C1 segment of cervical spinal cord (tissue), 14 donors: Measurements from ENCODE around the gene ZNF808.
A peak's percentile ranks its signal among the peaks of the same experiment; 100 is the strongest.
"Not testable (repeated sequence)": the region's sequence is repeated elsewhere in the genome, so short reads cannot be mapped to it uniquely, and the experiment has no call there.

Source experiments
- DNase-seq, 14 donors: peaks; one replicate each; lab custom pipeline; 2025; lab: John Stamatoyannopoulos, UW

ZNF808 gene

DNA sequence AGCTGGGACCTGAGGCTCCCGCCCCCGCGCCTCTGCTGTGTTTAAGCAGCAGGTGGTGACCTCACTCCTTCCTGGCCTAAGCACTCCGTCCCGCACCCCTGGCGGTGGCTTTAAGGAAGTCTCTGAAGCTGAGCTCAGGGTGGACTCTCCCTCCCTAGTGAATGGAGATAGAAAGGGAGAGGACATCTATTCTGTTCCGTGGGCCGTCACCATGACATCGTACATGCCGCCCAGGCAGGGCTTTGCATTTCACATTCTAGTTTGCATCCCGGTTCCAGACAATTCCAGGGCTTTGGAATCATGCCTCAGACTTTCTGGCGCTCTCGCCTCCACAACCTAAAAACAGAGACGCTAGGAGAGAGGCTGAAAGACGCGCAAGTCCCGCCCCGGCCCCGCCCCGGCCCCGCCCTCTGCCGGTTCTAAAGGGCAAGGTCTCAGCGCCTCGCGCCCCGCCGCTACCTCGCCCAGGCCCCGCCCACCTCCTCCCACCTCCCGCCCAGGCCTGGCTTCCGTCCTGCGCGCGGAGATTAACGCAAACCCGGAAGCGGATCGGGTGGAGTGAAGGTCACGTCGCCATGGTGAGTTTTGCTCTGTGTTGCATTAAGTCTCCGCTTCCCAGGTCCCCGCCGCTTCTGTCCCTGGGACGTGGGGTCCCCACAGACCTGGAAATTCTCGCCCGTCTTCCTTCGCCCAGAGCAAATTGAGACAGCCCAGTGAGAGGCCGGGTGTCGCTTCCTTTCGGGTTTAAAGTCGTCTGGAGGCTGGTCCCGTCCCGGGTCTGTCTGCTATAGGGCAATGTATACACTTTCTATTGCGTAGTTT, at the start of gene ZNF808:
TSS of gene ZNF808 (plus strand) at position 535 of the 822 bp plus-strand sequence. CDS start 15,617 bp downstream, outside the sequence.
- DNase-seq, result peak; percentile 54 to 97 (median 82)

DNA sequence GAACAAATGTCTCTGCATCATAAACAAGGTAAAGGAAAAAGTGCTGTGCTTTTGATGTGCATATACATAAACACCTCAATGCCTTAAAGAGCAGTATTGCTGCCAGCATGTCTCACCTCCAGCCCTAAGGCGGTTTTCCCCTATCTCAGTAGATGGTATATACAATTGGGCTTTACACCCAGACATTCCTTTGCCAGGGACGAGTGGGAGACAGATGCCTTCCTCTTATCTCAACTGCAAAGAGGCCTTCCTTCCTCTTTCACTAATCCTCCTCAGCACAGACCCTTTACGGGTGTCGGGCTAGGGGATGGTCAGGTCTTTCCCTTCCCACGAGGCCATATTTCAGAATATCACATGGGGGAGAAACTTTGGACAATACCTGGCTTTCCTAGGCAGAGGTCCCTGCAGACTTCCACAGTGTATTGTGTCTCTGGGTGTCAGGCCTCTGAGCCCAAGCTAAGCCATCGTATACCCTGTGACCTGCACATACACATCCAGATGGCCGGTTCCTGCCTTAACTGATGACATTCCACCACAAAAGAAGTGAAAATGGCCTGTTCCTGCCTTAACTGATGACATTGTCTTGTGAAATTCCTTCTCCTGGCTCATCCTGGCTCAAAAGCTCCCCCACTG, 43.2 kb upstream of the ZNF808 start:
- DNase-seq, result not testable (repeated sequence)

DNA sequence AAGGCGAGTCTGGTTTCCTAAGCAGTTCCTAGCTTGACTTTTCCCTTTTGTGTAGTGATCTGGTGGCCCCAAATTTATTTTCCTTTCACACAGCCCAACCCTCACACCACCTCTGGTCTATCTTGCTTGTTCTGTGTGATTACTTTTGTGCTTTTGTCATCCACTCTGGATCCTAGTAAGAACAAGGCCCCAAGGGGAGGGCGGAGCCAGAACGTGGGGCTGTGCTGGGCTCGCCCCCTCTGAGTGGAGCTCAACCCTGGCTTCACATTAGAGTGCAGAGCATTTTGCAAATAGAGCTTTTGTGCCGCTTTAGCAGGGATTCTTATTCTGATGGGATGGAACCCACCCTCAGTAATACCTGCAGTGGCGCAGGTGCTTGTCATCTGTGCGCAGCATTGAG, 42.4 kb upstream of the ZNF808 start:
- DNase-seq, result not testable (repeated sequence)

DNA sequence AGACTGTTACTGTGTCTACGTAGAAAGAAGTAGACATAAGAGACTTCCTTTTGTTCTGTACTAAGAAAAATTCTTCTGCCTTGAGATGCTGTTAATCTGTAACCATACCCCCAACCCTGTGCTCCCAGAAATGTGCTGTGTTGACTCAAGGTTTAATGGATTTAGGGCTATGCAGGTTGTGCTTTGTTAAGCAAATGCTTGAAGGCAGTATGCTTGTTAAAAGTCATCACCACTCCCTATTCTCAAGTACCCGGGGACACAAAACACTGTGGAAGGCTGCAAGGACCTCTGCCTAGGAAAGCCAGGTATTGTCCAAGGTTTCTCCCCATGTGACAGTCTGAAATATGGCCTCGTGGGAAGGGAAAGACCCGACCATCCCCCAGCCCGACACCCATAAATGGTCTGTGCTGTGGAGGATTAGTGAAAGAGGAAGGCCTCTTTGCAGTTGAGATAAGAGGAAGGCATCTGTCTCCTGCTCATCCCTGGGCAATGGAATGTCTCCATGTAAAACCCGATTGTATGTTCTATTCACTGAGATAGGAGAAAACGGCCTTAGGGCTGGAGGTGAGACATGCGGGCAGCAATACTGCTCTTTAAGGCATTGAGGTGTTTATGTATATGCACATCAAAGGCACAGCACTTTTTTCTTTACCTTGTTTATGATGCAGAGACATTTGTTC, 41.8 kb upstream of the ZNF808 start:
- DNase-seq, result not testable (repeated sequence)

DNA sequence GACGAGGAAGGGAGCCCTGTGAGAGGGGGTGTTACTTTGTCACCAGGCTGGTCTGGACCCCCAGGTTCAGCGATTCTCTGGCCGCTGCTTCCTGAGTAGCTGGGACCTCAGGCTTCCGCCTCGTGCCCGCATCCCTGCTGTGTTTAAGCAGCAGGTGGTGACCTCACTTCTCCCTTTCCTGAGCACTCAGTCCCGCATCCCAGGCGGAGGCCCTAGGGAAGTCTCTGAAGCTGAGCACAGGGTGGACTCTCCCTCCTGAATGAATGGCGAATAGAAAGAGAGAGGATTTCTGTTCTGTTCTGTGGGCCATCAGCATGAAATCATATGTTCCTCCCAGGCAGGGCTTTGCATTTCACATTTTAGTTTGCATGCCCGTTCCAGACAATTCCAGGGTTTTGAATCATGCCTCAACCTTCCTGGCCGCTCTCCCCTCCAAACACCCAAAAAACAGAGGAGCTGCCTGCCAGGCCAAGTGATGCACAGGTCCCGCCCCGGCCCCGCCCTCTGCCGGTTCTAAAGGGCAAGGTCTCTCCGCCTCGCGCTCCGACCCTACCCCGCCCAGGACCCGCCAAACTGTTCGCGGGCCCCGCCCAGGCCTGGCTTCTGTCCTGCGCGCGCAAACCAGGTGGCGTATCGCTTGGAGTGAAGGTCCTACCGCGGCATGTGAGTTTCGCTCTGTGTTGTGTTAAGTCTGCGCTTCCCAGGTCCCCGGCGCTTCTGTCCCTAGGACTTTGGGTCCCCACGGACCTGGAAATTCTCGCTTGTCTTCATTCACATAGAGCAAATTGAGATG, 35.1 kb upstream of the ZNF808 start:
- no peak for DNase-seq

DNA sequence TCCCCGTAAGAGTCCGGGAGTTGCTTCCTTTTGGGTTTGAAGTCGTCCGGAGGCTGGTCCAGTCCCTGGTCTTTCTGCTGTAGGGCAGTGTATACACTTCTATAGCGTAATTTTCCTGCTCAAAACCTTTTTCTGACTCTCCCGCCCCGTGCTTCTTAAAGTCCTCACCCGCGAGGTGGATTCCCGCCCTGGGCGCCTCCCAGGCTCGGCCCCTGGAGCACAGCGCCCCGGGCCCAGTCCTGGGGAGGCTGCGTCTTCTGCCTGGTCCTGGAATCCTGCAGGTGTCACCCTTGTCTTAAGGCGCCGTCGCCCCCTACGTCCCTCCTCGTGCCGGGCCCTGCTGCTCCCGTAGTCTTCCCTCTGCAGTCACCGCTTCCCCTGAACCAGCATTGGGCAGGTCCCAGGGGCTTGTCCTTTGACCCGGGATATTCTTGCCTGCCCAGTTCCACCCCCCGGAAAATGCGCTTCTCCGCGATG, 34.4 kb upstream of the ZNF808 start:
- no peak for DNase-seq

DNA sequence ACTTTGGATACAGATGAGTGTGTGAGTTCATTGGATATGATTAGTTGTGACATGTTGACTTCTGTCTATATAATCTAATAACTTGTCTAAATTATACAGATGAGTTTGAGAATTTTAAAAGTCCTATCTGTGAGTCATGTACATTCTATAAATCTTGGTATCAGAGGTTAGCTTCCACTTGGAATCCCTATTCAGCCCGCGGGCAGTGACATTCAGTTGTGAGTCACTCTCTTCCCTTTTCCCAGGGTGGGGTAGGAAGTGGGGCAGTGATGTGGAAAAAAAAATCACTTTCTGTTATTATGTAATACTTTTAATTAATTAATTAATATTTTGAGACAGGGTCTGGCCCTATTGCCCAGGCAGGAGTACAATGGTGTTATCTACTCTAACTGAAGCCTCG, 33.0 kb upstream of the ZNF808 start:
- DNase-seq, result no peak

DNA sequence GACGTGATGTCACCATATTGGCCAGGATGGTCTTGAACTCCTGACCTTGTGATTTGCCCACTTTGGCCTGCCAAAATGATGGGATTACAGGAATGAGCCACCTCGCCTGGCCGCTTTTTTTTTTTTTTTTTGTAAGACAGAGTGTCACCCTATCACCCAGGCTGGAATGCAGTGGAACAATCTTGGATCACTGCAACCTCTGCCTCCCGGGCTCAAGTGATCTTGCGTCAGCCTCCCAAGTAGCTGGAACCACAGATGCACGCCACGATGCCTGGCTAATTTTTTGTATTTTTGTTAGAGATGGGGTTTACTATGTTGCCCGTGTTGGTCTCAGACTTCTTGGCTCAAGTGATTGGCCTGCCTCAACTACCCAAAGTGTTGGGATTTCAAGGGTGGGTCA, 28.9 kb upstream of the ZNF808 start:
- no peak for DNase-seq

DNA sequence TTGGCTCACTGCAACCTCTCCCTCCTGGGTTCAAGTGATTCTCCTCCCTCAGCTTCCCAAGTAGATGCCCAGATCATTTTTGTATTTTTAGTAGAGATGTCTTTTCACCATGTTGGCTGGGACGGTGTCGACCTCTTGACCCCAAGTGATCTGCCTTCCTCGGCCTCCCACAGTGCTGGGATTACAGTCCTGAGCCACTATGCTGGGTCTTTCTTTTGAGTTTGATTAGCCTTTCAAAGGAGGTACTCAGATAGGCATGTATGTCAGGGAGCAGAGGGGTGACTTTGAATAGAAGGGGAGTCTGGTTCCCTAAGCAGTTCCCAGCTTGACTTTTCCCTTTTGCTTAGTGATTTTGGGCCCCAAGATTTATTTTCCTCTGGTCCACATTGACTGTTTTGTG, 27.0 kb upstream of the ZNF808 start:
- DNase-seq, result not testable (repeated sequence)

DNA sequence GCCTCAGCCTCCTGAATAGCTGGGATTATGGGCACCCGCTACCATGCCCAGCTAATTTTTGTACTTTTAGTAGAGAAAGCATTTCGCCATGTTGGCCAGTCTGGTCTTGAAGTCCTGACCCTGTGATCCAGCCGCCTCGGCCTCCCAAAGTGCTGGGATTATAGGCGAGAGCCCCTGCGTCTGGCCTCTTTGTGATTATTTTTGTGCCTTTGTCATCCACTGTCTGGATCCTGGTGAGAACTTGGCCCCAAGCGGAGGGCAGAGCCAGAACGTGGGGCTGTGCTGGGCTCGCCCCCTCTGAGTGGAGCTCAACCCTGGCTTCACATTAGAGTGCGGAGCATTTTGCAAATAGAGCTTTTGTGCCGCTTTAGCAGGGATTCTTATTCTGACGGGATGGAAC, 26.5 kb upstream of the ZNF808 start:
- DNase-seq, result not testable (repeated sequence)

DNA sequence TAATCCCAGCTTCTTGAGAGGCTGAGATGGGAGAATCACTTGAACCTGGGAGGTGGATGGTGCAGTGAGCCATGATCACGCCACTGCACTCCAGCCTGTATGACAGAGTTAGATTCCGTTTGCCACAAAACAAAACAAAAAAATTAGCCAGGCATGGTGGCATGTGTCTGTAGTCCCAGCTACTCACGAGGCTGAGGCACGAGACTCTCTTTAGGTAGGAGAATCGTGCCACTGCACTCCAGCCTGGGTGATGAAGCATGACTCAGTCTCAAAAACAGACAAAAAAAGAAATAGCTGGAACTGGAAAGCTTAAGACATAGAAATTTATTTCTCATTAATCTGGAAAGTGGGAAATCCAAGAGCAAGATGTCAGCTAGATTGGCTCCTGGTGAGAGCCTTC, 20.2 kb upstream of the ZNF808 start:
- DNase-seq, result no peak

DNA sequence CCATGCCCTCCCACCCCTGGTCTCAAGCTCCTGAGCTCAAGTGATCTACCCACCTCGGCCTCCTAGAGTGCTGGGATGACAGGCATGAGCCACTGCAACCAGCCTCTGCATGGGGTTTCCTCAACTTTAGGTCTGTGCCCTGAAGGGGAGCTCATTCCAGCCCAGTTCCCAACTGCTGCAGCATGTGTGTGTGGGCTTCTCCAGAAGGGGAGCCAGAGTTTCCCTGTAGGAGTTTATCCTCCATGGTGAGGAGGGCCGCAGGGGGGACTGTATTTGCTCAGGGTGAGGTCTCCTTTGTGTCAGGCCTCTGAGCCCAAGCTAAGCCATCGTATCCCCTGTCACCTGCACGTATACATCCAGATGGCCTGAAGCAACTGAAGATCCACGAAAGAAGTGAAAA, 11.3 kb upstream of the ZNF808 start:
- no peak for DNase-seq

DNA sequence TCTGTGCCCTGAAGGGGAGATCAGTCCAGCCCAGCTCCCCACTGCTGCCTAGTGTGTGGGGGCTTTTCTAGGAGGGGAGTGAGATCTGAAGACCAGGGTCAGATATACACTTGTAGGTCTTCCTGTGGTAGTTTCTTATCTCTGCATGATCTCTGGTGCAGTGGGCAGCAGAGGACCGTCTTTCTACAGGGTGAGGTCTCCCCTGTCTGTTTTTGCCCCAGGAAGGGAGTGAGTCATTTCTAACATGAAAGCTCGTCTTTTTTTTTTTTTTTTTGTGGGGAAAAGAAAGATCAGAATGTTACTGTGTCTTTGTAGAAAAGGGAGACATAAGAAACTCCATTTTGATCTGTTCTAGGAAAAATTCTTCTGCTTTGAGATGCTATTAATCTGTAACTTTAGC, 8.8 kb upstream of the ZNF808 start:
- DNase-seq, result no peak

DNA sequence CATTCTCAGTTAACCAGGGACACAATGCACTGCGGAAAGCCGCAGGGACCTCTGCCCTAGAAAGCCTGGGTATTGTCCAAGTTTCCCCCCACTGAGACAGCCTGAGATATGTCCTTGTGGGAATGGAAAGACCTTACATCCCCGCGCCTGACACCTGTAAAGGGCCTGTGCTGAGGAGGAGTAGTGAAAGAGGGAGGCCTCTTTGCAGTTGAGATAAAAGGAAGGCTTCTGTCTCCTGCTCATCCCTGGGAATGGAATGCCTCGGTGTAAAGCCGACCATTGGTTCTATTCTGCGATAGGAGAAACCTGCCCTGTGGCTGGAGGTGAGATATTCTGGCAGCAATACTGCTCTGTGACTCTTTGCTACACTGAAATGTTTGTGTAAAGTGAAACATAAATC, 8.3 kb upstream of the ZNF808 start:
- not testable (repeated sequence) for DNase-seq

DNA sequence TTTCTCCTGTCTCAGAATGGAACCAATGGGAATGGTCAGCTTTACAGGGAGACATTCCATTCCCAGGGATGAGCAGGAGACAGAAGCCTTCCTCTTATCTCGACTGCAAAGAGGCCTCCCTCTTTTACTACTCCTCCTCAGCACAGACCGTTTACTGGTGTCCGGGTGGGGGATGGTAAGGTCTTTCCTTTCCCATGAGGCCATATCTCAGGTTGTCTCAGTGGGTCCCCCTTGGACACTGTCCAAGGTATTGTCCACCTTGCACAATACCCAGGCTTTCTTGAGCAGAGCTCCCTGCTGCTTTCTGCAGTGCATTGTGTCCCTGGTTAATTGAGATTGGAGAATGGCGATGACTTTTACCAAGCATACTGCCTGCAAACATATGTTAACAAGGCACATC, 7.5 kb upstream of the ZNF808 start:
- no peak for DNase-seq

DNA sequence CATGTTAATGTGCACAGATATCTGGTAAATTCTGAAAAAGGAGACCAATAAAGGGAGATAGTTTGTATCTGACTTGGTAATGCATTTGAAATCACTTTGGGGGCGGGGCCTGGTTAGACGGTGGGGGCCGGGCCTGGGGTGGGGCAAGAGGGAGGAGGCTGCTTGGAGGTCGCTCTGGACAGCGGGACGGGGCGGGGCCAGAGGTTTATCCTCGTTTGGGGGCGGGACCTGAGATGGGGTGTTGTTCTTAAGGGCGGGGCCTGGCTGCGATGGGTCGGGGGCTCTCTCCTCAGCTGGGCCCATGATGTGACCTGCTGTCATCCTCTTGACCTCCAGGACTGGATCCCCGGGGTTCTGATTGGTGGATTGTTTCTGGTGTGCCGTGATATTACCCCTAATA, 4.9 kb upstream of the ZNF808 start:
- DNase-seq, result no peak

DNA sequence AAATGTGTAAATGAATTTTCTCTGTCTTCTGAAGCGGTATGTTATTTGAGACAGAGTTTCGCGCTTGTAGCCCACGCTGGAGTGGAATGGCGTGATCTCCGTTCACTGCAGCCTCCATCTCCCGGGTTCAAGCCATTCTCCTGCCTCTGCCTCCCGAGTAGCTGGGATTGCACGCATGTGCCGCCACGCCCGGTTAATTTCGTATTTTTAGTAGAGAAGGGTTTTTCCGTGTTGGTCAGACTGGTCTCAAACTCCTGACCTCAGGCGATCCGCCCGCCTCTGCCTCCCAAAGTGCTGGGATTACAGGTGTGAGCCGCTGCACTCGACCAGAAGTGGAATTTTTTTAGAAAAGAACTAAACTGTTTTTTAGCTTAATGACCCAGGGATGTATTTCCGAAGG, 3.4 kb upstream of the ZNF808 start:
- no peak for DNase-seq

DNA sequence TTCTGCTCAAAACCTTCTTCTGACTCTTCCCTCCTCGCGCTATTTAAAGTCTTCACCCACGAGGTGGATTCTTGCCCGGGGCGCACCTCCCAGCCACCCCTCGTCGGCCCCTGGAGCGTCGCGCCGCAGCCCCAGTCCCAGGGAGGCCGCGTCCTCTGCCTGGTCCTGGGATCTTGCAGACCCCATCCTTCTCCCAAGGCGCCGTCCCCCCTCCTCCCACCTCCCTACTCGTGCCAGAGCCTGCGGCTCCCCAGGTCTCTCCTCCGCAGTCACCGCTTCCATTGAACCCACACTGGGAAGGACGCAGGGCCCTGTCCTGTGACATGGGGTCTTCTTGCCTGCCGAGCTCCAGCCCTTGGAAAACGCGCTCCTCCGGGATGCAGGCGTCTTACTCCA, 486 bp downstream of the ZNF808 start:
- DNase-seq, result peak in 3 of 14 donors; percentile 7 to 39 (median 34)

DNA sequence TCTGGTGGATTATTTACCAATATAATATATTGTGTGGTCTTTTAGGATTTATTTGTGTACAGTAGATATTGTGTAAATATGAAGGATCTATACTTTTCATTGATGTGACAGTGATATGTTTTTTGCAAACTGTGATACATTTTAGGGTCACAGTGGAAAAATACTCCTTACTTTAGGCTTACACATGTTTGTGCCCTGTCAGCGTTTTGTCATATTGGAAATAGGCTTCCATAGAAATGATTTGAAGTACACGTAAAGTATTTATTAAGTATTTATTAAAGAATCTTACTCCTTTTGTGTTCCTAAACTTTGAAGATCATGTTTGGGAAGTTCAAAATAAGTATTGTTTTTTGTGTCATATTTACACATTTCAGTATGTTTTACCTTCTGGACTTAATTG, 5.0 kb downstream of the ZNF808 start:
- no peak for DNase-seq

DNA sequence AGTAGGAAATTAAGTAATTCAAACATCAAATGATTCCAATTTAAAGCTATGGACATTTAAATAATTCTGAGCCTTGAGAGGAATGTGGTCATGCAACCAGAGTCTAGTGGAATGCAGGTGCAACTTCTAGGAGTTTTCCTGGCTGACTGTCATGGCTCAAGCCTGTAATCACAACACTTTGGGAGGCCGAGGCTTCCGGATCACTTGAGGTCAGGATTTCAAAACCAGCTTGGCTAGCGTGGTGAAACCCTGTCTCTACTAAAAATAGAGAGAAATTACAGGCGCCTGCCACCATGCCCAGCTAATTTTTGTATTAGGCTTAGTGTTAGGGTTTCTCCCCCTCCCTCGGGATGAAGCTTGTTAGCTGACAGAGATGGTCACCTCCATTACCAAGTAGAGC, 6.4 kb downstream of the ZNF808 start:
- DNase-seq, result no peak

DNA sequence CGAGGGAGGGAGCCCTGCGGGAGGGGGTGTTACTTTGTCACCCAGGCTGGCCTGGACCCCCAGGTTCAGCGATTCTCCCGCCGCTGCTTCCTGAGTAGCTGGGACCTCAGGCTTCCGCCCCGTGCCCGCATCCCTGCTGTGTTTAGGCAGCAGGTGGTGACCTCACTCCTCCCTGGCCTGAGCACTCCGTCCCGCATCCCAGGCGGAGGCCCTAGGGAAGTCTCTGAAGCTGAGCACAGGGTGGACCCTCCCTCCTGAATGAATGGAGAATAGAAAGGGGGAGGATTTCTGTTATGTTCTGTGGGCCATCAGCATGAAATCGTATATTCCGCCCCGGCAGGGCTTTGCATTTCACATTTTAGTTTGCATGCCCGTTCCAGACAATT, 7.9 kb downstream of the ZNF808 start:
- peak in 1 of 14 donors; percentile 0 for DNase-seq
